ENCODE measurements around the gene MIA.

DNA sequence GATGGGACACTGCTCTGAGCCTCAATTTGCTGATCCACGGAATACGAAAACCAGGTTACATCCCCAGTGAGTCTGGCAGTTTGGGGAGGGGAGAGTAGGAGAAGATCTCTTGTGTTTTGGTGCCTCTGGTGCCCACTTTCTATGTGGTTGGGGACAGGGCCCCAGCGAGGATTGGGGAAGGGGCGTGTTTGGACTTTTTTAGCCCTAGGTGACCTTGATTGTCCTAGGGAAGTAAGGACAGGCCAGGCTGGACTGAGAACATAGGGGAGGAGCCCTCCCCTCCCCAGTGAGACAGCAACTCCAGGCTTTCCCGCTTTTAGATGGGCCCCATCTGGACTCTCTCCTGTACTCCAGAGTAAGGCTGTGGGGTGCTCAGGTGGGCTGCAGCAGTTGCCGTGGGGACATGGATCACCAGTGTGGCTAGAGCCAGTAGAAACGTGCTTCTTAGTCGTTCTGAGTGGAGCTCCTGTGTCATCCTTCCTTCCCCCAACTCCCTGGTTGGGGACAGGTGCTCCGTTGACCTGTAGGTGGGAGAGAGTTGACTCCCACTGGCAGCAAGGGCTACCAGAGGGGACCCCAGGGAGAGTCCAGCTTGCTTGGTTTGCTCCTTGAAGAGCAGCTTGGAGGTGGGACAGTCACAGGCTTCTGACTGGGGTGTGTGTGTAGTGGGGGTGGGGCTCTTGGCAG, 28.0 kb downstream of the MIA start:
- TF ChIP-seq, protein P1, sequence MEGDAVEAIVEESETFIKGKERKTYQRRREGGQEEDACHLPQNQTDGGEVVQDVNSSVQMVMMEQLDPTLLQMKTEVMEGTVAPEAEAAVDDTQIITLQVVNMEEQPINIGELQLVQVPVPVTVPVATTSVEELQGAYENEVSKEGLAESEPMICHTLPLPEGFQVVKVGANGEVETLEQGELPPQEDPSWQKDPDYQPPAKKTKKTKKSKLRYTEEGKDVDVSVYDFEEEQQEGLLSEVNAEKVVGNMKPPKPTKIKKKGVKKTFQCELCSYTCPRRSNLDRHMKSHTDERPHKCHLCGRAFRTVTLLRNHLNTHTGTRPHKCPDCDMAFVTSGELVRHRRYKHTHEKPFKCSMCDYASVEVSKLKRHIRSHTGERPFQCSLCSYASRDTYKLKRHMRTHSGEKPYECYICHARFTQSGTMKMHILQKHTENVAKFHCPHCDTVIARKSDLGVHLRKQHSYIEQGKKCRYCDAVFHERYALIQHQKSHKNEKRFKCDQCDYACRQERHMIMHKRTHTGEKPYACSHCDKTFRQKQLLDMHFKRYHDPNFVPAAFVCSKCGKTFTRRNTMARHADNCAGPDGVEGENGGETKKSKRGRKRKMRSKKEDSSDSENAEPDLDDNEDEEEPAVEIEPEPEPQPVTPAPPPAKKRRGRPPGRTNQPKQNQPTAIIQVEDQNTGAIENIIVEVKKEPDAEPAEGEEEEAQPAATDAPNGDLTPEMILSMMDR (IDR thresholded peaks at IDR 0.05): no peak
- TF ChIP-seq POLR2A (IDR thresholded peaks at IDR 0.05): no peak

All from lower leg skin (tissue), 3 donors.